ENCODE results near the gene NDUFS5.
"Not testable (repeated sequence)": the region's sequence is repeated elsewhere in the genome, so short reads cannot be mapped to it uniquely, and the experiment has no call there.

The NDUFS5 gene

DNA sequence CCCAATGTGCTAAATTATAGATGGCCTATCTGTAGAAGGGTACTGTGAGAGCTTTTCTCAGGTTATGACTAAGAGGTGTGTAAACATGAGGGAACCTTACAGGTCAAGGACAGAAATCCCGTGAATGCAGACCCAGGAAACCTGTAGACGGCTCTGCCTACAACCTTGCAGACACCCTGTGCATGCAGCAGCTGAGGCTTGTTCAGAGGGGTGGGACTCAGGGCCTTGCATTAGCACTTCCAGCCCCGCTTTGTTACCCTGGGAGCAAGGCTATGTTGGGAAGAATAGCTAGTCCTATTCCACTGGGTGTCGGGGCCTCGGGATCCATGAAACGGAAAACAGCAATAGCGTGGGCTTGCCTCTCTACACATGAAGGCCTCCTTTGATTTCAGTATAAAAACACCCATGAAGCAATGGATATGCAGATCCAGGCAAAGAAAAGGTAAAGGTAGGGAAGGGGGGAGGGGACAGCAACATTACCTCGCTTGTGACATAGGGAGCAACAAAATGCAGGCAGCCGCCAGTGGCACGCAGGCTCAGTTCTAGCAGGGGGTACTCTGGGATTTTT is 9.5 kb upstream of the NDUFS5 start:
- DNase-seq (ENCODE audit: low spot score): no peak

DNA sequence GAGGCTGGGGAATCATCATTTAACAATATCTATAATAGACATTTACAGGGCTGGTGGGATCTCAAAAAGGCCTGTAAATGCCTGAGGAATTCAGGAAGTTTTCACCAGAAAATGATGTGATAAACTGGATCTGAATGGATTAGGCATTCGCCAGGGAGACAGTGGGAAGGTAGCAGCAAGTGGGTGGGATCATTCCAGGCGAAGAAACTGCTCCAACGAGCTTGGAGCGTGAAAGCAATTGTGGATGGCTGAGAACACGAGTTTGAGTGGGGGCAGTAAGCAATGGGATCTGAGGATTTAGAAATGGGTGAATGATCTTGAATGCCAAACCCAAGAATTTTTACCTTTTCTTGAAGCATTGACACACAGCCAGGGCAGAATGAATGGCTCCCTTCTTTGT is 8.9 kb upstream of the NDUFS5 start:
- no peak for DNase-seq (ENCODE audit: low spot score)

DNA sequence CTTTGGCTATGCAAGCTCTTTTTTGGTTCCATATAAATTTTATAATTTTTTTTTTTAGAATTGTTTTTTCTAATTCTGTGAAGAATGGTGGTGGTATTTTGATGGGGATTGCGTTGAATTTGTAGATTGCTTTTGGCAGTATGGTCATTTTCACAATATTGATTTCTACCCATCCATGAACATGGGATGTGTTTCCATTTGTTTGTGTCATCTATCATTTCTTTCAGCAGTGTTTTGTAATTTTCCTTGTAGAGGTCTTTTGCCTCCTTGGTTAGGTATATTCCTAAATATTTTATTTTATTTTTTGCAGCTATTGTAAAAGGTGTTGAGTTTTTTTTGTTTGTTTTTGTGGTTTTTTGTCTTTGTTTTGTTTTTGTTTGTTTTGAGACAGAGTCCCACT is 5.7 kb upstream of the NDUFS5 start:
- not testable (repeated sequence) for DNase-seq (ENCODE audit: low spot score)

DNA sequence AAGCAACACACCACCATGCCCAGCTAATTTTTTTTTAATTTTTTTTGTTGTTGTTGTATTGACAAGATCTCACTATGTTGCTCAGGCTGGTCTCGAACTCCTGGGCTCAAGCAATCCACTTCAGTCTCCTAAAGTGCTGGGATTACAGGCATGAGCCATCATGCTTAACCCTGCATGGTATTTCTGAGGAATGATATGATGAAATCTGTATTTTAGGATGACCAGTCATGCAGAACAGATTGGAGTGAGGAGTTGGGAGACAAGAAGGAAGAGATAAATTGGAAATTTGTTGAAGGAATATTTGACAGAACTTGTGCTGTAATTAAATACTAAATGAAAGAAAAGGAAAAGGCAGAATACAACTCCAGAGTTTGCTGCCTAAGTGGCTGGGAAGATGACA is 4.7 kb upstream of the NDUFS5 start:
- DNase-seq (ENCODE audit: low spot score): no peak

DNA sequence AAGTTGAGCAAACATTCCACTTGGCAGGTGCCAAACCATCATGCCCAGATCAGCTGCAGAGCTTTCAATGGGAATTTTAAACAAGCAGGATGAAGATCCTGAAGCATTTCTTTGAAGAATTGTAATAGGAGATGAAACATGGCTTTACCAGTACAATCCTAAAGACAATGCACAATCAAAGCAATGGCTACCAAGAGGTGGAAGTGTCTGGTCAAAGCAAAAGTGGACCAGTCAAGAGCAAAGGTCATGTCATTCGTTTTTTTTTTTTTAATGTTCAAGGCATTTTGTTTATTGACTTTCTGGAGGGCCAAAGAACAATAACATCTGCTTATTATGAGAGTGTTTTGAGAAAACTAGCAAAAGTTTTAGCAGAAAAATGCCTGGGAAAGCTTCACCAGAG is 3.0 kb upstream of the NDUFS5 start:
- DNase-seq (ENCODE audit: low spot score): no peak

DNA sequence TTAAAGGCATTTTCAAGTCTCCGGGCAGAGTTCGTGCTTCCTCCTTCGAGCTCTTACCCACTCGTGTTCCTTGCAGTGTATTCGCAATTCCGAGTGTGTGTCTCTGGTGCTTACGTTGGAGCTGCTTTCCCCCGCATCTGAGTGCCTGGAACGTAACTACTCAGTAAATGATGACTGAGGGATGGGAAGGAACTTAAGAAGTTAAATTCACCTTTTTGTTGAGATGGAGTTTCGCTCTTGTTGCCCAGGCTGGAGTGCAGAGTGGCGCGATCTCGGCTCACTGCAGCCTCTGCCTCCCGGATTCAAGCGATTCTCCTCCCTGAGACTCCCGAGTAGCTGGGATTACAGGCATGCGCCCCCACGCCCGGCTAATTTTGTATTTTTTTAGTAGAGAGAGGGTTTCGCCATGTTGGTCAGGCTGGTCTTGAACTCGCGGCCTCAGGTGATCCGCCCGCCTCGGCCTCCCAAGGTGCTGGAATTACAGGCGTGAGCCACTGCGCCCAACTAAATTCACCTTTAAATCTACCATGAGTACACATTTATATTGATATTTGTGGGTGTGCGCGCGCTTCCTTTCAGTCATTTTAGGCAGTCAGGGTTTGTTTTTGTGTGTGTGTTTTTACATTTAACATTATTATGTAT is 837 bp downstream of the NDUFS5 start:
- no peak for DNase-seq (ENCODE audit: low spot score)

DNA sequence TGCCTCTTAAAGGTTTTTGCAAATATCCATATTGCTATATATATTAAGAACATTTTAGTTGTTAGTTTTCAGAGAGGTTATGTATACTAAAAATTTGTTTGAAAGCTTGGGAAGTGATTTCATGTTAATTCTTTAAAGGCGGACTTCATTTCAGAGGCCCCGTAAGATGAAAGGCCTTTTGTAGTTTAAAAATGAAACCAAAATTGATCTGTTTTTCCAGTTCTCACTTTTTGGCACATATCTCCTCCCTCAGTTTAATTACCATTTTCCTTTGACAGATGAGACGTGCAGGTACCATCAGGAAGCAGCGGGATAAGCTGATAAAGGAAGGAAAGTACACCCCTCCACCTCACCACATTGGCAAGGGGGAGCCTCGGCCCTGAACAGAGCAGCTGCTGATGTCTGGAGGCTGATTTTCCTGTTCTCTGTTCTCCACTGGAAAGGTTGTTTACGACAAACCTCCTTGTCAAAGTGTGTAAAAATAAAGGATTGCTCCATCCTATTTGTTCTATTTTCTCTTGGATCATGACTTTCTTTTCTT is 8.0 kb downstream of the NDUFS5 start:
- no peak for DNase-seq (ENCODE audit: low spot score)

DNA sequence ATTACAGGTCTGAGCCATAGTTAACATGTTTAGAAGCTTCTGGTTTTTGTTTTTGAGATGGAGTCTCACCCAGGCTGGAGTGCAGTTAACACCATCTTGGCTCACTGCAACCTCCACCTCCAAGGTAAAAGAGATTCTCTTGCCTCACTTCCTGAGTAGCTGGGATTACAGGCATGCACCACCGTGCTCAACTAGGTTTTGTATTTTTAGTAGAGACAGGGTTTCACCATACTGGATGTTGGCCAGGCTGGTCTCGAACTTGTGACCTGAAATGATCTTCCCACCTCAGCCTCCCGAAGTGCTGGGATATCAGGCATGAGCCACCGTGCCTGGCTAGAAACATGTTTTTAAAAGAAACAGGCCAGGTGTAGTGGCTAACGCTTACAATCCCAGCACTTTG is 10.5 kb downstream of the NDUFS5 start:
- DNase-seq (ENCODE audit: low spot score): no peak

DNA sequence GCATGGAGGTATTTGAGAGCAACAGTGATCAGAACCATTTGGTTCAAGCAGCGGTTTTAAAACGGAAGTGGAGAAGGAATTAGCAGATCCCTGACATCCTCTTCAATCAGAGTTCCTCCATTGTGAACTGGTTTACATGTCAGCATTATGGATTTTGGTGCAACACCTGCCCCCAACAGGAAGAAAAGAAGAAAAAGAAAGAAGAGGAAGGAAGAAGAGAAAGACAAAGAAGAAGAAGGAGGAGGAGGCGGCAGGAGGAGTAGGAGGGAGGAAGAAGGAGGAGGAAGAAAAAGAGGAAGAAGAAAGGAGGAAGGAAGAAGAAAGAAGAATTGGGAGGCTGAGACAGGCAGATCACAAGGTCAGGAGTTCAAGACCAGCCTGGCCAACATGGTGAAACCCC is 17.4 kb downstream of the NDUFS5 start:
- DNase-seq (ENCODE audit: low spot score): no peak

DNA sequence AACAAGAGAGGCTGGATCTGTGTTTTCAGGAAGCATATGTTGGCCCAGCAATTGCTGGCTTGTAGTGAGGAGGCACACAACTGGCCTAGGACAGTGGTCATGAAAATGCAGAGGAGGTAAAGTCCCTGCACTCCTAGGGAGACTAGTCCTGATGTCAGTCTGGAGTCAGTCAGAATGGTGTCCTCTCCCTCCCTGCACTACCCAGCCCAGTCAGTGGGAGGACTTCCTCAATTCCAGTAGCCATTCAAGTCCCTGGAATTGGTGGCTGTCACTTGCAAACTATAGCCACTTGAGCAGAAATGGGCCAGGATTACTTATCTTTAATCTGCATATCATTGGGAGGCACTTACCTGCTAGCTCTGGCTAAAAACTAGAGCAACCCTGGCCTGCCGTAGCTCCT is 18.6 kb downstream of the NDUFS5 start:
- no peak for DNase-seq (ENCODE audit: low spot score)

DNA sequence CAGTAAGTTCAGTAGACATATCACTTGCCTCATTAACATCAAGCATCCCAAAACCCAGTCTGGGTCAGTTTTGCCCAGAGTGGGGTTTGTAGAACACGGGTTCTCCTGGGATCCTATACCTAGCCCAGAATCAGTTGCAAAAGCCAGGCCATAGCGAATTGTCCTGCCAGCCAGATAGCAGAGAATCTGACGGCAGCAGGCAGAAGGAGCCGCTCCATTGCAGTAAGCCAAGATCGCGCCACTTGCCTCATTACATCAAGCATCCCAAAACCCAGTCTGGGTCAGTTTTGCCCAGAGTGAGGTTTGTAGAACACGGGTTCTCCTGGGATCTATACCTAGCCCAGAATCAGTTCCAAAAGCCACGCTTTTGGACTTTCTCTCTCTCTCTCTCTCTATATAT is 19.1 kb downstream of the NDUFS5 start:
- no peak for DNase-seq (ENCODE audit: low spot score)

DNA sequence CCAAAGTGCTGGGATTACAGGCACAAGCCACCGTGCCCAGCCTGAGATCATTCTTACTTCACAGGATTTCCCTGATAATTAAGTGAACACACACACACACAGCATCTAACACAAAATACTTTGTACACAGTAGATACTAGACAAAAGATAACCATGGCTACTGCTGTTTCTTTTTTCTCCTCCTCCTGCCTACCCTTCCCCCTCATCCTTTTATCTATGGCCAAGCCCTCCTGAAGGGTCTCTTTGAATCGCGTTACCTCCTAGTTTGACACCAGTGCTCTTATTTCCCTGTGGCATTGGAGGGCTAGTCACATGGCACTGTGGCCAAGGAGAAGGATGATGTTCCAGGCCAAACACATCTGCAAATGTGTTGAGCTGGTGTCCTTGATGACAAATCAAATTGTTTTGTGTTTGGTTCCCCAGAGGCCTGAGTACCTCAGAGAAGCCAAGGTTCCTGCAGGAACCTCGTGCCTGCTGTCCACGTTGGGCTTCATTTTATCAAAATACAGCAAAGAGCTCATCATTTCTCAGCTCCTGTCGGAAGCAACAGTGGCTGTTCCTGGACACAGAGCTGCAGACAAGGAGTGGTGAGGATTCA is 20.6 kb downstream of the NDUFS5 start:
- no peak for DNase-seq (ENCODE audit: low spot score)

DNA sequence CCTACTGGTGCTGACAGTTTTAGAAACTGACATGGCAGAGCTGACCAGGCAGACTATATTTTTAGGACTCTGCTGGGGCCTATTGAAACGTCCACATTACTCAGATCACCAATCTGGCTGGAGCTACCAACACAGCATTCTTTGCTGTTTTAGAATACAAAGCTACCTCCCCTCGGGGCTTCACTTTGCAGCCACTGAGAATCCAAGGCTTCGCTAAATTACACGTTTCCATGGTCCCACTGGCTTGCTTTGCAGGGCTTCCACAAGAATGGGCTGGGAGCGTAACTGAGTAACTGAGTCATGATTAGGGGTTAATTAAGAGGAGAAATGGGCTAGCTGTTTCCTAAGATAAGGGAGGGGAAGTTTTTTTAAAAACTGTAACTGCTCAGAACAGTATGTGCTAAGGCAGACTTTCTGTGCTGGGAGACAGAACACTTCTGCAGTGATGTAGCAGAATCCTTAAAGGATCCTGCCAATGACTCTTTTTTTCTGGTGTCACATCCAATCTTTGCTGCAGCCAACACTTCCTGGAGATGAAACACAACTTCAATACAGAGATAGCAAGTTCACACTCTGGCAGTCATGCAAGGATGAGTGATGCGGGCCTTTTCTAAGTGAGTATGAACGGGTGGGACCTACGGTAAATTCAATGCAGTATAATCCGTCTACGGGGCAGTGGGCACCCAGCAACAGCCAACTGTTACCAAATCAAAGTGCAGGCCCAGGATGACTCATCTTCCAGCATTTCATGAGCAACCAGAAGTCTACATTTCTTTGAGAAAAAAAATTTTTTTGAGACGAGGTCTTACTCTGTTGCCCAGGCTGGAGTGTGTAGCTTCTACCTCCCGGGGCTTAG is 21.5 kb downstream of the NDUFS5 start:
- no peak for DNase-seq (ENCODE audit: low spot score)

DNA sequence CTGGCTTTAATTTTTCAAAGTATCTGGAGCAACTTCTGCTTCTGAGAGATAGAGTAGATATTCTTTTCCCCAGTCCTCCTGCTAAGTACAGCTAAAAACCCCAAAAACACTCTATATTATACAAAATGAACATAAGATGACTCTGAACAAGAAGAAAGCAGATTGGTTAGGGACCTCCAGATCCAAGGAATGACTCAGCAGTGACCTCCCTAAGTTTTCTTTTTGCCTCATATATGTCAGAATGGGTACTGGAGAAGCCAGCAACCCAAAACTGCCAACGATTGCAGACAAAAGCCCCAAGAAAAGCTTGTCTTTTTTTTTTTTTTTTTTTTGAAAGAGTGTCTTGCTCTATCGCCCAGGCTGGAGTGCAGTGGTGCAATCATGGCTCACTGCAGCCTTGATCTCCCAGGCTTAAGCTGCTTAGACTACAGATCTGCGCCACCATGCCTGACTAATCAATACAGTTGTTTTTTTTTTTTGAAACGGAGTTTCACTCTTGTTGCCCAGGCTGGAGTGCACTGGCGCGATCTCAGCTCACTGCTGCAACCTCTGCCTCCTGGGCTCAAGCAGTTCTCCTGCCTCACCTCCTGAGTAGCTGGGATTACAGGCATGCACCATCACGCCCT is 22.7 kb downstream of the NDUFS5 start:
- no peak for DNase-seq (ENCODE audit: low spot score)

DNA sequence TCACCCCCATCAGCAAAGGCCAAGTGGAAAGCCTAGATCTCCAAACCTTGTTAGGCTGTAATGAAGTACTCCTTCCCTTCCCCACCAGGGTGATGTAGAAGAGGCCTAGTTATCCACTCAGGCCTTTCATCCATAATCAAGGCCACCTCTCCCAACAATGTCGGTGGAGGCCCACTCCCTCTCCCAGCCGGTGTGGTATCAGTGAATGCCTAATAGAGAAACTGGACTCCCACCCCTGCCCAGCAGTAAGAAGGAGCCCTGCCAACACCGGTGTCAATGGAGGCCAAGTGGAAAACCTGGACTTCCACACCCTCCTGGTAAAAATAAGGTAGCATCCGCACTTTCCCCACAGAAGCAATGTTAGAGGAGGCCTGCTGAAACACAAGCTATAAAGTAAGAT is 23.9 kb downstream of the NDUFS5 start:
- DNase-seq (ENCODE audit: low spot score): no peak

DNA sequence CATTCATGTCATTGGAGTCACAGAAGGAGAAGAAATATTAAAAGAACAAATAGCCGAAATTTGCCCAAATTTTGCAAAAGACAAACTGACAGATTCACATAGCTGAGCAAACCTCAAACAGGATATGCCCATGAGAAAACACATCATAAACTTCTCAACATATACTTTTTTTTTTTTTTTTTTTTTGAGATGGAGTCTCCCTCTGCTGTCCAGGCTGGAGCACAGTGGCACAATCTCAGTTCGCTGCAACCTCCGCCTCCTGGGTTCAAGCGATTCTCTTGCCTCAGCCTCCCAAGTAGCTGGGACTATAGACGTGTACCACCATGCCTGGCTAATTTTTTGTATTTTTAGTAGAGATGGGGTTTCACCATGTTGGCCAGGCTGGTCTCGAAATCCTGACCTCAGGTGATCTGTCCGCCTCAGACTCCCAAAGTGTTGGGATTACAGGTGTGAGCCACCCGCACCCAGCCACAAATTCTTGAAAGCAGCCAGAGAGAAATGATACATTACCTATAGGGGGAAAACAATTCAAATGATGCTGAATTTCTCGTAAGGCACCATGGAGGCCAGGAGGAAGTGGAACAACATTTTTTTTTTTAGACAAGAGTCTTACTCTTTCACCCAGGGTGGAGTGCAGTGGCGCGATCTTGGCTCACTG is 25.2 kb downstream of the NDUFS5 start:
- DNase-seq (ENCODE audit: low spot score): not testable (repeated sequence)

DNA sequence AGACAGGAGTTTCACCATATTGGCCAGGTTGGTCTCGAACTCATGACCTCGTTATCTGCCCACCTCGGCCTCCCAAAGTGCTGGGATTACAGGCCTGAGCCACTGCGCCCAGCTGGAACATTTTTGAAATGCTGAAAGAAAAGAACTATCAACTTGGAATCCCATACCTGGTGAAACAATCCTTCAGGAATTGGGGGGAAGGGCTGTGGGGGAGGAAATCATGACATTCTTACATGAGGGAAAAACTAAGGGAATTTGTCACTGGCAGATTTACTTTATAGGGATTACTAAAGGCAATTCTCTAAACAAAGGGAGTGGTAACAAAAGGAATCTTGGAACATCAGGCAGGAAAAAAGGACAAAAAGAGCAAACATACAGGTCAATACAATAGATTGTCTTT is 25.8 kb downstream of the NDUFS5 start:
- DNase-seq (ENCODE audit: low spot score): no peak

DNA sequence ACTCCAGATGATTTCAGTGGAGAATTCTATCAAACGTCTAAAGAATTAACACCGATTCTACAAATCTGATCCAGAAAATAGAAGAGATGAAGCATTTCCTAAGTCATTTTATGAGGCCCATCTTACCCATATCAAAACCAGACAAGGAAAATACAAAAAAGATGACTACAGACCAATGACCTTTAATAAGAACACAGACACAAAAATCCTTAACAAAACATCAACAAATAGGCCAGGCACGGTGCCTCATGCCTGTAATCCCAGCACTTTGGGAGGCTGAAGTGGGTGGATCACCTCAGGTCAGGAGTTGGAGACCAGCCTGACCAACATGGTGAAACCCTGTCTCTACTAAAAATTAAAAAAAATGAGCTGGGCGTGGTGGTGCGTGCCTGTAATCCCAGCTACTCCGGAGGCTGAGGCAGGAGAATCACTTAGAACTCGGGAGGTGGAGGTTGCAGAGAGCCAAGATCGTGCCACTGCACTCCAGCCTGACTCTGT is 29.1 kb downstream of the NDUFS5 start:
- not testable (repeated sequence) for DNase-seq (ENCODE audit: low spot score)

DNA sequence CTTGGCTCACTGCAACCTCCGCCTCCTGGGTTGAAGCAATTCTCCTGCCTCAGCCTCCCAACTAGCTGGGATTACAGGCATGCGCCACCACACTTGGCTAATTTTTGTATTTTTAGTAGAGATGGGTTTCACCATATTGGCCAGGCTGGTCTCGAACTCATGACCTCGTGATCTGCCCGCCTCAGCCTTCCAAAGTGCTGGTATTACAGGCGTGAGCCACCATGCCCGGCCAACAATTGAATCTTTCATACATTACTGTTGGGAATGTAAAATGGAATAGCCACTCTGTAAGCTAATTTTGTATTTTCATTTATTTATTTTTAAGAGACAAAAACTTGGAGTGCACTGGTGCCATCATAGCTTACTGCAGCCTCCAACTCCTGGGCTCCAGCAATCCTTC is 35.4 kb downstream of the NDUFS5 start:
- not testable (repeated sequence) for DNase-seq (ENCODE audit: low spot score)

DNA sequence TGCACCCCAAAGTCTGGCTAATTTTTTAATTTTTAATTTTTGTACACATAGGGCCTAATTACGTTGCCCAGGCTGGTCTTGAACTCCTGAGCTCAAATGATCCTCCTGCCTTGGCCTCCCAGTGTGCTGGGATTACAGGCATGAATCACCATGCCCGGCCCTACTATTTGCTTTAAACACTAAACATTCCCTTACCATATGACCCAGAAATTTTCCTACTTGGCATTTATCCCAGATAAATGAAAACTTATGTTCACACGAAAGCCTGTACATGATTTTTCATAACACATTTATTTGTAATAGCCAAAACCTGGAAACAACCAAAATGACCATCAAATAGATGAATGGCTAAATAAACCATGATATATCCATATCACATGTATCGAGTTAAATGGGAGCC is 35.8 kb downstream of the NDUFS5 start:
- DNase-seq (ENCODE audit: low spot score): no peak

DNA sequence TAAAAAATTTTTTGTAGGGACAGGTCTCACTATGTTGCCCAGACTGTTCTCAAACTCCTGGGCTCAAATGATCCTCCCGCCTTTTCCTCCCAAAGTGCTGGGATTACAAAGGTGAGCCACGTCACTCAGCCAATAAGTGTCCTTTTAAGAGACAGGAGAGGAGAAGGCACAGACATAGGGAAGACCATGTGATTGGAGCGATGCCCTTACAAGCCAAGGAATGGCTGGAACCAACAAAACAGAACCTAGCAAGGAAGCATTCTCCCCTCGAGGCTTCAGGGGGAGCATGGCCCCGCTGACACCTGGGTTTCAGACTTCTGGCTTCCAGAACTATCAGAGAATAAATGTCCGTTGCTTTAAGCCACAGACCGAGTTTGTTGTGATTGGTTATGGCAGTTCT is 37.0 kb downstream of the NDUFS5 start:
- no peak for DNase-seq (ENCODE audit: low spot score)

DNA sequence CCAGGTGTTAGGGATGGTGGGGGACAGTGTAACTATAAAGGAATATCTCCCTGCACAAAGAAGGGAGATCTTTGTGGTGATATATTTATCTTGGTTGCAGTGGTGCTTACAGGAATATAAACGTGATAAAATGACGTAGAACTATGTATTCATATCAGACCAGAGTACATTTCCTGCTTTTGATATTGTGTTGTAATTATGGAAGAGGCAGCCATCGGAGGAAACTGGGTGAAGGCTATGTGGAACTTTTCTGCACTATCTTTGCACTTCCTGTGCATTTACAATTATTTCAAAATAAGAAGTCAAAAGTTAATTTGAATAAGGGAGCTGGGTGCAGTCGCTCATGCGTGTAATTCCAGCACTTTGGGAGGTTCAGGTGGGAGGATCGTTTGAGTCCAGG is 37.6 kb downstream of the NDUFS5 start:
- DNase-seq (ENCODE audit: low spot score): no peak

Data from cerebellar cortex (tissue), 1 donor.